CD14-positive monocyte (primary cell): ENCODE data around the gene MRPS27. TPM values are rescaled to one million over a fixed set of nuclear protein-coding genes. Genes with fewer than 3 reads are reported as not detected.
A peak's percentile ranks its signal among the peaks of the same experiment; 100 is the strongest.

Experiments
- DNase-seq, 3 donors: peaks; one replicate each; pipeline ENCODE4 v3.0.0-alpha.2; 2011 to 2022
- H2AFZ ChIP-seq: 2 replicates; pipeline ENCODE4 v1.6.0; 2012; ENCODE audit warnings: mild to moderate bottlenecking, low read depth, low read length, inconsistent platforms; ENCODE audit not compliant: insufficient read depth, poor library complexity, severe bottlenecking
- H3K27ac ChIP-seq, 2 donors: 1 replicate in 1 of 2; 2 replicates in 1 of 2; pipeline ENCODE4 v1.5.1; 2012 to 2013; ENCODE audit warnings: low read length in 2 of 2, control low read depth in 1 of 2, inconsistent platforms in 1 of 2, low read depth in 1 of 2, mild to moderate bottlenecking in 1 of 2
- H3K27me3 ChIP-seq, 2 donors: one replicate each; pipeline versions ENCODE4 v1.6.0 to v1.6.1; 2011 to 2013; ENCODE audit warnings: low read length in 2 of 2; ENCODE audit not compliant: control insufficient read depth in 2 of 2, insufficient read depth in 2 of 2
- H3K36me3 ChIP-seq, 2 donors: replicated peaks in 1 of 2; 1 replicate in 1 of 2; 2 replicates in 1 of 2; pipeline versions ENCODE4 v1.5.1 to v1.6.1; 2012 to 2013; ENCODE audit warnings: low read length in 2 of 2, control low read depth in 1 of 2, inconsistent platforms in 1 of 2, mild to moderate bottlenecking in 1 of 2; ENCODE audit not compliant: insufficient read depth in 2 of 2, control insufficient read depth in 1 of 2
- H3K4me1 ChIP-seq, 2 donors: 1 replicate in 1 of 2; 2 replicates in 1 of 2; pipeline versions ENCODE4 v1.5.1 to v1.6.1; 2012 to 2013; ENCODE audit warnings: low read length in 2 of 2, control low read depth in 1 of 2, inconsistent platforms in 1 of 2, mild to moderate bottlenecking in 1 of 2, moderate library complexity in 1 of 2; ENCODE audit not compliant: insufficient read depth in 2 of 2, control insufficient read depth in 1 of 2
- H3K4me2 ChIP-seq: replicated peaks from 2 replicates; pipeline ENCODE3; 2012; ENCODE audit warnings: low read length, moderate library complexity, mild to moderate bottlenecking; ENCODE audit not compliant: poor library complexity, severe bottlenecking; ENCODE audit errors: extremely low read depth
- H3K4me3 ChIP-seq, 3 experiments: fragments of 200-600 bp in 1 of 3; sonication (generic) in 1 of 3; replicated peaks in 1 of 3; 1 replicate in 2 of 3; 2 replicates in 1 of 3; pipeline ENCODE4 v1.5.1; 2011 to 2013; ENCODE audit warnings: low read length in 3 of 3, mild to moderate bottlenecking in 3 of 3, control low read depth in 2 of 3, low read depth in 2 of 3, inconsistent platforms in 1 of 3, moderate library complexity in 1 of 3
- H3K79me2 ChIP-seq: 2 replicates; pipeline ENCODE4 v1.6.0; 2012; ENCODE audit warnings: mild to moderate bottlenecking, control low read depth, inconsistent platforms, low read length, moderate library complexity; ENCODE audit not compliant: insufficient read depth
- H3K9ac ChIP-seq: 2 replicates; pipeline ENCODE4 v1.6.0; 2017; ENCODE audit warnings: low read length, mild to moderate bottlenecking; ENCODE audit not compliant: insufficient read depth, poor library complexity, severe bottlenecking
- H3K9me3 ChIP-seq, 2 donors: replicated peaks in 1 of 2; 1 replicate in 1 of 2; 2 replicates in 1 of 2; pipeline versions ENCODE4 v1.5.1 to v1.6.1; 2012 to 2013; ENCODE audit warnings: low read length in 2 of 2, control low read depth in 1 of 2; ENCODE audit not compliant: control insufficient read depth in 1 of 2, insufficient read depth in 1 of 2
- H4K20me1 ChIP-seq: 2 replicates; pipeline ENCODE4 v1.6.0; 2012; ENCODE audit warnings: mild to moderate bottlenecking, low read length, control low read depth, moderate library complexity; ENCODE audit not compliant: insufficient read depth
- H3K27ac Mint-ChIP-seq, 7 donors: one replicate each; pipeline ENCODE4 v1.8.0; 2020; ENCODE audit warnings: mild to moderate bottlenecking in 7 of 7, mixed read lengths in 7 of 7, moderate library complexity in 6 of 7, inconsistent platforms in 2 of 7
- H3K27me3 Mint-ChIP-seq, 3 donors: one replicate each; pipeline ENCODE4 v1.8.0; 2021 to 2022; ENCODE audit warnings: low read depth in 3 of 3, mild to moderate bottlenecking in 3 of 3, mixed read lengths in 3 of 3, moderate library complexity in 3 of 3, inconsistent platforms in 1 of 3
- H3K36me3 Mint-ChIP-seq, 2 donors: one replicate each; pipeline ENCODE4 v1.8.0; 2020; ENCODE audit warnings: mixed read lengths in 2 of 2, inconsistent platforms in 1 of 2, mild to moderate bottlenecking in 1 of 2
- H3K4me1 Mint-ChIP-seq: one replicate; pipeline ENCODE4 v1.8.0; 2020; ENCODE audit warnings: mild to moderate bottlenecking, mixed read lengths
- H3K4me3 Mint-ChIP-seq, 2 donors: one replicate each; pipeline ENCODE4 v1.8.0; 2020; ENCODE audit warnings: mild to moderate bottlenecking in 2 of 2, mixed read lengths in 2 of 2, moderate library complexity in 1 of 2
- H3K9me3 Mint-ChIP-seq, 7 donors: one replicate each; pipeline ENCODE4 v1.8.0; 2020 to 2022; ENCODE audit warnings: mixed read lengths in 7 of 7, mild to moderate bottlenecking in 6 of 7, moderate library complexity in 6 of 7, inconsistent platforms in 2 of 7
- CTCF ChIP-seq: fragments of 200-600 bp; IDR thresholded peaks from one replicate; pipeline ENCODE4 v1.8.0; 2022; ENCODE audit warnings: antibody characterized with exemption, mild to moderate bottlenecking
- WGBS: methylation state at CpG from one replicate; pipeline ENCODE4 v1.1.5; 2013; ENCODE audit warnings: missing lambda C conversion rate; ENCODE audit not compliant: insufficient coverage; 5-methylcytosine and 5-hydroxymethylcytosine counted together
- intact Hi-C, 2 donors: fragments of 100-400 bp; cut with micrococcal nuclease; formaldehyde crosslinking; loops; one replicate each; pipeline versions ENCODE4 v1.15.0 to v1.15.1; 2023
- polyA plus RNA-seq, 3 donors: library from polyadenylated mRNA; depleted of rRNA in 1 of 3; unstranded in 2 of 3; stranded (reverse) in 1 of 3; fragments of 300-500 nt in 2 of 3; fragments of >200 nt in 1 of 3; fragmentation: Illumina TruSeq in 2 of 3; gene quantifications; 1 replicate in 2 of 3; 2 replicates in 1 of 3; pipeline ENCODE4 v1.2.3, GENCODE V29; 2012 to 2021

MRPS27 gene
- polyA plus RNA-seq, 3 donors, result 13.3 to 19.2 (median 15.3) TPM

- H3K36me3 ChIP-seq, result peaks cover 0 to 3% of the 10 kb centered on the region in 2 donors
- peaks cover 0 to 2% of the 10 kb centered on the region in 2 donors for H3K4me1 ChIP-seq
- no peak overlapping the region for H3K27ac ChIP-seq
- WGBS, result 92% methylated on average over 1 of the region's 1 CpG
- H3K27me3 ChIP-seq, result no peaks in the 10 kb centered on the region
- Mint-ChIP-seq H3K4me3 (no peak overlapping the region), H3K36me3 (peaks cover 9 to 14% of the 10 kb centered on the region in 2 donors), H3K4me1 (peaks cover 13% of the 10 kb centered on the region), H3K27me3 (no peaks in the 10 kb centered on the region), H3K9me3 (no peaks in the 10 kb centered on the region), H3K27ac (peak overlapping the region in 2 of 7 donors; percentile 10 to 43)
- H3K4me3 ChIP-seq, result no peak overlapping the region
- H3K9ac ChIP-seq, result no peak overlapping the region
- DNase-seq, result no peak
- H4K20me1 ChIP-seq, result no peaks in the 10 kb centered on the region
- H2AFZ ChIP-seq, result no peak overlapping the region
- no peak overlapping the region for H3K4me2 ChIP-seq
- H3K79me2 ChIP-seq, result no peaks in the 10 kb centered on the region
- H3K9me3 ChIP-seq, result no peaks in the 10 kb centered on the region
- no peak for TF ChIP-seq CTCF
- intact Hi-C loops, result no loop called here
Observed at GRCh38 chr5:72251386-72251785, 68.7 kb downstream of the MRPS27 start.

- Histone ChIP-seq H3K79me2 (no peaks in the 10 kb centered on the region), H3K9me3 (no peaks in the 10 kb centered on the region), H3K4me3 (no peak overlapping the region), H3K4me2 (no peak overlapping the region), H4K20me1 (no peaks in the 10 kb centered on the region), H3K4me1 (no peaks in the 10 kb centered on the region), H3K27ac (no peak overlapping the region), H3K9ac (no peak overlapping the region), H3K36me3 (peaks cover 0 to 3% of the 10 kb centered on the region in 2 donors), H2AFZ (no peak overlapping the region), H3K27me3 (no peaks in the 10 kb centered on the region)
- DNase-seq, result no peak
- Mint-ChIP-seq H3K4me3 (no peak overlapping the region), H3K27me3 (no peaks in the 10 kb centered on the region), H3K4me1 (peaks cover 5% of the 10 kb centered on the region), H3K36me3 (peaks cover 12 to 14% of the 10 kb centered on the region in 2 donors), H3K9me3 (no peaks in the 10 kb centered on the region), H3K27ac (no peak overlapping the region)
- TF ChIP-seq CTCF, result no peak
- intact Hi-C loops, result no loop called here
- WGBS, result no CpG with 5 or more reads among the region's 2 CpGs
Observed at GRCh38 chr5:72248410-72248981, 71.5 kb downstream of the MRPS27 start.
